HG03135 (cell line): Measurements from ENCODE around the gene DENND1A.
"Not testable (repeated sequence)": the region's sequence is repeated elsewhere in the genome, so short reads cannot be mapped to it uniquely, and the experiment has no call there.

Experiments used
- ATAC-seq: cut with Tn5 transposase; IDR thresholded peaks from one replicate; pipeline ENCODE4 v1.9.1; 2021; ENCODE audit warnings: mild to moderate bottlenecking, moderate library complexity; ENCODE audit not compliant: unreplicated experiment

DENND1A gene

DNA sequence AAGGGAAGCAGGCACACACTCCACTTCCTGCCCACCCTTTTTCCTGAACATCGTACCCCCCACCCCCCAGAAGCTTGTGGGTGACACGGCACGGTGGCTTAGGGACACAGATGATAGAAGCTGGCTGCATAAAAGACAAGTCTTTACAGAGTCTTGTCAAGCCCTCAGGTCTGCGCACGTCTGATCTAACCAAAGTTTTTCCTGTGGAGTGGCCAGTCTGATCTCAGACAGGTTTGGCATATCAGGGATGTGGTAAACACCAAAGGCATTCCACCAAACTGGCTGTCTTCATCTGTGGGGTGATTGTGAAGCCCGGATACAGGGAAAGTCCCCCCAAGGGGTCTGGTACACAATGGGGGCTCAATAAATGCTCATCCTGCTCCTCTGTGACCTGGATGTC, 523.9 kb downstream of the DENND1A start:
- no peak for ATAC-seq

DNA sequence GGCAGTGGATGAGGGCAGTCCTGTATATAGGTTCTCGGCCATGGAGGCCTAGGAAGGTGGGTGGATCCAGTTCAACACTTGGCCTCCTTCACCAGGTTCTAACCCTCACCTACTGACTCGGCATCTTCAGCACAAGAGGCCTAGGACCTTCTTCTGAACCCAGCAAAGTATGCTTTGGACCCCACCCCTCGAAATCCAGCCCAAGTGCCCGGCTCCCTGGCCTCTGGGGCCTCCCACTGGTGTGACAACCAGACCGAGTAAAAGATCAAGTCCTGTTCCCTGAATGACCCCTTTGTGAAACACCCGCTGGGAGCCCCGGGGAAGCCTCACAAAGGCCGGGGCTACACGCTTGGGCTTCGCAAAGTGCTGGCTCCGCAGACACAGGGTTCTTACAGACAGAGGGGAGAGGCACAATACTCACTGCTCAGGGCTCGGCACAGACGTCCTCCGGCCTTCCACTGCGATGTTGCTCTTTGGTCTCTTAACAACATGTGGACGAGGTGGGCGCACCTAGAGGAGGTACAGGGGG, 526.9 kb downstream of the DENND1A start:
- ATAC-seq, result no peak

DNA sequence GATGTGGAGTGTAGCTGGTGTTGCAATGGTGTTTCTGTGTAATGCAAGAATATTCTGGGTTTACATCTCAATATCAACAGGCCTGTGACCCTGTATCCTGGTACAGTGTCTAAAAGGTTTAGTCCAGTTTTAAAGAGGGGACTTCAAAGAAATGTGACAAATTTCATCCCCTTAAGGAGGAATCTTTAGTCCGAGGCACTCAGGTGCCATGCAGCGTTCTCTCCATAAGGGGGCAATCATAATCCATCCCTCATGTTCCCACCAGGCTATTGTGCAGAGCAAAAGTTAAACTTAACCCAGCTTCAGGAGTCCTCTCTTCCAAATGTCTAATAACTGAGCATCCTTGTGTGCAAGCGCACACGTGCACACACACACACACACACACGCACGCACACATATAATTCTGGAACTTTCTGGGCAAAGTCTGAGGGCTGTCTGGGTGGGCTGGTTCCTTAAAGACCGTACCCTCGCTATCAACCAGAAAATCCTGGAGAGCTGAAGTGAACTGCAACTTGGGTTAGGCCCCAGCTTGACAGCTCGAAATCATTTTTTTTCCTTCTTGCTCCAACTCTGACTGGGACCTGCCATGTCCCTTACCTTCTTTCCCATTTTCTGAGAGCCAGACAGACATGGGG, 527.9 kb downstream of the DENND1A start:
- no peak for ATAC-seq

DNA sequence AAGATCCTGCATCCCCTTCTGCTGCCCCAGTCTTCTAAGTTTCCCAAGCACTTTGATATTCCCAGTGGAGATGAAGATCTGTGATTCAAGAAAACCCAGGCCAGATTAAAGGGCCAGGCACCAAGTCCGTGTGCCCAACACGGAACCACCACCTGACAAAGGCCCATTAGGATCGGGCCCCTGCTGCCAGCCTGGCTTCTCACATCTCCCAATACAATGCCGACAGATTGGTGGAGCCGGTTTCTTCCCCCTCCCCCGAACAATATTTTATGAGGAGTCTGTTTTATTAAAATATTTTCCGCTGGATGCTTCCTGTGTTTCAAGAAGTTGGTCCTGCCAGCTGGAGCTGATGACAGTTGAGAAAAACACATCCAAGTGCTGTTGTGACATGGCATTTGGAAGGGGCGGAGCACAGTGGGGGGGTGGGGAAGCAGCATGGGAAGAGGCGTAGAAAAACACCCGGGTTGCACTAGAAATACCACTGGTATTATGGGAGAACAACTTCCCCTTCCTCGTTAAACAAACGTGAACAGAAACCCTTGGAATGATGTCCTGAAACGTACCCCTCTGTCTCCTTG, 528.9 kb downstream of the DENND1A start:
- no peak for ATAC-seq

DNA sequence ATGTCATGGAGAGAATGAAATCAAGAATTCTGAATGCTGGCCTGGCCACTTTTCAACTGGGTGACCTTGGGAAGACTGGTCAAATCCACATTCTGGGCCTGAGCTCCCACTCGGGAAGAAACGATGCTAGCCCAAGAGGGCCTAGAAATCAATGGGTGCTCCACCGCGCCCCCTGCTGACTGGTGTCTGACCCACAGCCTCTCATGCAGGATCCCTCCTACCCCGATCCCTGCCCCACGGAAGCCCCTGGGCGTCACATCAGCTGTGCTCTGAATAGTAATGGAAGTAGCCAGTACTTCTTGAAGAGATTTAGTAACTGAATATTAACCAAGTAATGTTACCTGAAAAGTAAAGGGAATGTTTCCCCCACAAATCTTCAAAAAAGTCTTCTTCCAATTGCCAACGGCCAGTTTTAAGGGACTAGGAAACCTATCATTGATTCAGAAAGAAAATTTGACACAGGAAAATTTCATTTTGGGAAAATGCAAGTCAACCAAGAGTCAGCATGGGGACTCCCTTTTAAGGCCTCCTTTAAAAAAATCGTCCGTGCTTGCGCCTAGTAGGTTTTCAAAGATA, 530.0 kb downstream of the DENND1A start:
- ATAC-seq, result no peak

DNA sequence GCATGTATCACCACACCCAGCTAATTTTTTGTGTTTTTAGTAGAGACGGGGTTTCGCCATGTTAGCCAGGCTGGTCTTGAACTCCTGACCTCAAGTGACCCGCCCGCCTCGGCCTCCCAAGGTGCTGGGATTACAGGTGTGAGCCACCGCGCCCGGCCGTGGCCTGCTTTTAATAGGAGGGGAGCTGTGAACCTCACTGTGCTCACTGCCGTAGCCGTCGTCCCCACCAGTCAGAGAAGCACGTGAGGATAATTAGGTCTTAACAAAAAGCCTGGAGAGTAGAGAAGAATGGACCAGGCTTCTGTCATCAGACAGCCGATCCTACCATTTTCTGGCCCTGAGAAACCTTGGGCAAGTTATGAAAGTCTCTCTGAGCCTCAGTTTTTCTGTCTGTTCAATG, 531.0 kb downstream of the DENND1A start:
- not testable (repeated sequence) for ATAC-seq

DNA sequence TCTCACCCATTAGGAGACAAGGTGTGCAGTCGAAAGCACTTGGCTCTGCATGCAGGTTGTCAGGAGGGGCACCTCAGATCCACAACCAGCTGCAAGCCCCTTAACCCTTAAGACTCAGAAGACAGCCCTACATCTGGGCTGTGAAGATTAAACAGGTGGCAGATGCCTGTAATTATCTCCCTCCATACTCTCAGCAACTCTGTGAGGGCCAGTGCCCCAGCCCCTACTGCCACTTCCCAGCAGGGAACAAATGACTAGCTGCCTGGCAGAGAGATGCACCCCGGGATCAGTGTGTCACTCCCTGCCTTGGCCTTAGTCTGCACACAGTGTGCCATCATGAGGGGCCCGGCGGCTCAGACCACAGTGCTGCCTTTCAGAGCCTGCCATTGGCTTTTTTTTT, 532.0 kb downstream of the DENND1A start:
- no peak for ATAC-seq

DNA sequence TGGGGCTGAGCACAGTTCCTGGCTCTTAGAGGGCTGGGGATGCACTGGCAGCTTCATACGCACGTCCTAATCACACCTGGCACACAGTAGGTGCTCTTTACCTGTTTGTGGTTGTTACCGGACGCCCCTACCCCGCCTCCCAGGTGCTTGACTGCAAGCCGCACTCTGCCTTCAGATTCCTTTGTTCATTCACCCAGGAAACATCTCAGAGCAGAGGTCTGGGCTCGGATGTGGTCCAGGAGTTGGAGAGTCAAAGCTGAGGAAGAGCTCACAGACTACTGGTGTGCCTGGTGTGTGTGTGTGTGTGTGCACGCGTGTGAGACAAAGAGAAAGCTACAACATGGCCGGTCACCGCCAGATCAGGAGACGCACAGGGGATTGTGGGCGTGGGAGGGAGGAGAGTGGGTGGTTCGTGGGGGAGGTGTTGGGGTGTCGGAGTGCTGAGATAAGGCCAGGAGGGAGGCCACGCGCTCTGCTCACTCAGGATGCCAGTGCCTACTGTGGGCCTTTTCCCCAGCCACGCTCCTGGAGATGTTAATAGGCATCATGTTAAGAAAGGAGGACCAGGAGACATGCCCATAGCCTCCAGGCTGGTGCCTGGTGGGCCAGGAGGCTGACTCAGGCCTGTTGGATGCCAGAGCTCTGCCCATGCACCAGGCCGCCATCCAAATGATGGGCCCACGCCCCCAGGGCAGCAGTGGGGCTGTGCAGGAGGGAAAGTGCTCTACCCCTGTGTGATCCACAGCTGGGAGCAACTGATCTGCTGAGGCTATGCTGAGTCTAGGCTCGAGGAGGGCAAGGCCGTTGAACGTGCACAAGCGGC, 534.0 kb downstream of the DENND1A start:
- ATAC-seq, result no peak

DNA sequence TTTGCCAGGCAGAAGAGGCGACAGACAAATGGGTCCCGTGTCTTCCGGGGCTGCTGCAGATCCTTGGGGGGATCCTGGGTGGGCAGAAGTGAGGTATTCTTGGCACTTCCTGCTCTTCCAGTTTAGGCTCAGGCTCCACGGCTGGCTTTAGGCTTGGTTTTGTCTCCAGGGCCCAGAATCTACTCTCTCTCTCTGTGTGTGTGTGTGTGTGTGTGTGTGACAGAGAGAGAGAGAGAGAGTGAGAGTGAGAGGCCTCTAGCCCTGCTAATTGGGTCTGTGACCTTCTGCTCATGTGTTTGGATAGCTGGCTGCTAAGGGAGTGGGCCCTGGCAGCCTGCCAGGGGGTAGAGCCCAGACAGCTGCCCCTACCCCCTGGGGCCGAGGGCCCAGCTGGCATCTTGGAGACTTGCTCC, 534.6 kb downstream of the DENND1A start:
- no peak for ATAC-seq

DNA sequence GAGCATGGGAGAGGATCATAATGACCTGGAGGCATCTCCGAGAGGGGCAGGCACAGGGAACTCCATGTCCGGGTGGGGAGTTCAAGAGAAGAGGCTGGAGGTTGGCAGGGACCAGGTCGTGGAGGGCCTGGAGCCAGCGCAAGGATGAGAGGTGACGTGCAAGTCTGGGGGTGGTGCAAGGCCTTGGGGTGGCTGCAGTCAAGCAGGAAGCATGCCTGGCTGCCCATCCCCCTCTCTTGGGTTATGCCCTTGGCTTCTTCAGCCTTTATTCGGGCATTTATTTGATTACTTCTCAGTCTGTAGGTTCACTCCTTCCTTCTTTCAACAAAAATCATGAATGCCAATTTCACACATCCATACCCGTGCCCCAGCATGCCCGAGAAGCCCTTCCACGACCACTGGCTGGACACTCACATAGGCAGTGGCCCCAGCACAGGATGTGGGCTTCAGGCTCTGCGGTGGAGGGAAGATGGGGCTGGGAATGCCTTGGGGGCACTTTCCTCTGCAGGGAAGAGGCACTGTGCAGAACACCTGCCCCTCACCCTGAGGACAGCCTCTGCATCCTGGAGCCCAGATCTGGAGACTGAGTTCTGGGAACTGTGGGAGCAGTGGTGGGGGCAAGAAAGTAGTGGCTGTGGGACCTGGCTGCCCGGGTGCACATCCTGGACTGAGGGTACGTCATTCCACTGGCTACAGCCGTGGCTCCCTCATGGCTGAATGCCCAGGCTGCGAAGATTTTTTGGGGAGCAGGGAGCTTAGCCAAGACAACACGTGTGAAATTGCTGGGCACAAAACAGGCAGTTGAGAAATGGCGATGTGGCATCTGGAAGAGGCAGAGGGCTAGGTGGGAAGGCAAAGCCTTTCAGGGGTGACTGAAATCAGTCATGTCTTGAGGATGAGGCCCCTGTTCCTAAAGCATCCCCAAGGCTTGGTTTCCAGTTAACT, 535.4 kb downstream of the DENND1A start:
- no peak for ATAC-seq

DNA sequence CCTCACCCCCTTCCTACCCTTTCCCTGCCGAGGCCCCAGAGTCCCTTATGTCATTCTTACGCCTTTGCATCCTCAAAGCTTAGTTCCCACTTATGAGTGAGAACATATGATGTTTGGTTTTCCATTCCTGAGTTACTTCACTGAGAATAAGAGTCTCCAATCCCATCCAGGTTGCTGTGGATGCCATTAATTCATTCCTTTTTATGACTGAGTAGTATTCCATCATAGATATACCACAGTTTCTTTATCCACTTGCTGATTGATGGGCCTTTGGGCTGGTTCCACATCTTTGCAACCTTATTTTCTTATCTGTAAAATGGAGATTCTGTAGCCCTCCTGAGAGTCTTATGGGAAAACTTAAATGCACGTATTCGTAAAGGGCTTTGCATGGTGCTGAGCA, 537.1 kb downstream of the DENND1A start:
- no peak for ATAC-seq

DNA sequence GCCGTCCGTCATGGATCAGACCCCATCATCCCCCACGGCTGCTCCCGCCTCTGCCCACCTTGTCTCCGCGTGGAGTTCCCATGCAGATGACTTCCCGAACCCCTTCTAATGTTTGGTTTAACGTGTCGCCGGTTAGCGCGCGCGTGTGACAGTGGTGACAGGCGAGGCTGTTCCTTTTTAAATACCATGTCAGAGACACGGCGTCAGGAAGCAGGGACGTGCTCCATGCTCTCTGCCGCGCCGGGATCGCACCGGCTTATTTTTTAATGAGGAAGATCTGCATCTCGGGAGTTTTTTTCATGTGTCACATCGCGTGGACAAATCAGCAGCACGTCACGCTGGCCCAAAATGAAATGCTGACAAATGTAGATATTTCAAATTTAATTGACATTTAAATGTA, 538.0 kb downstream of the DENND1A start:
- ATAC-seq, result no peak

DNA sequence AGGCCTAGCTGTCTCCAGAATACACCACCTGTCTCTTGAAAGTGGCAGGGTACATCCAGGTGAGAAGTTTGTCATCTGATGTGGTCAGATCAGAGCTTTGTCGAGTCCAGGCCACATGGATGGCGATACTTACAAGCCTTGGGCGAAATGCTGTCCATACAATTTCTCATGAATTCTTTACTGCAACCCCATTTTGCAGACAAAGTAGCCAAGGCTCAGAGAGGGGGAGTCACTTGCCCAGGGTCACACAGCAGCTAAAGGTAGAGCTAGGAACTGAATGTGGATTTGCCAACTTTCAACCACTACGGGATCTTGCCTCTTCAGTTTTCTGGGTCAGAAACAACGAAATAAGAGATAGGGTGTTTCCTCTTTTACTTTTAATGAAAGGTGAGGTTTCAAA, 538.7 kb downstream of the DENND1A start:
- no peak for ATAC-seq

DNA sequence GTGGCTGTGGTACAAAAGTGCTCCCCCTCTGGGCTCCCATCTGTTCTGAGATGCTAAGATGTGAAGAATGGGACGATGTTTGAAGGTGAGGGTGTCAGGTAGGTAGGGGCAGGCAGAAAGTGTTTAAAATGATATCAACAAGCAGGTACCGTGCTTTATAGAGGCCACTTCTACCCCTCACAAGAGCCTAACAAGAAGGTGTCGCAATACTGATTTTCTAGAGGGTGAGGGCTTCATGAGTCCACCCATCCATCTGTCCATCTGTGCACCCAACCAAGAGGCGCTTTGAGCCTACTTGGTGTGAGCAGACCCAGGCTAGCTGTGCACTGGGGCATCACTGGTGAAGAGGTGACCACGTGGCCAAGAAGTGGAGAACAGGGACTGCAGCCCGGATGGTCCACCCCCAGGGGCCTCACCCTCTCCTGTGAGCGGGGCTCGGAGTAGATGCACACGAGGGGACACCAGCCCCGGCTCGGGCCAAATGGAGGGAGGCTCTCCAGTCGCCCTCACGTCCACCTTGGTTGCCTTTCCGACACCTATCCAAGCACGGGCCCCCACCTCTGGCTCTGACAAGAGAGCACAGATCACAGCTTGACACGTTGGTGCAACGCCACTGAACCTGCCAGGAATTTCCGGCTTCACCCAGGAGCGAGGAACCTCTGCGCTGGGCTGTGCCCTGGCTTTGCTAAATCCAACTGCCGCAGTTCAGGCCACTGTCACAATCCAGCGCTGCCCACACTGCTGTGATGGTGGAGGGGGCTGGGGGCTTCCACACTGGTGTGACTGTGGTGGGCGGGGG, 539.4 kb downstream of the DENND1A start:
- ATAC-seq, result no peak

DNA sequence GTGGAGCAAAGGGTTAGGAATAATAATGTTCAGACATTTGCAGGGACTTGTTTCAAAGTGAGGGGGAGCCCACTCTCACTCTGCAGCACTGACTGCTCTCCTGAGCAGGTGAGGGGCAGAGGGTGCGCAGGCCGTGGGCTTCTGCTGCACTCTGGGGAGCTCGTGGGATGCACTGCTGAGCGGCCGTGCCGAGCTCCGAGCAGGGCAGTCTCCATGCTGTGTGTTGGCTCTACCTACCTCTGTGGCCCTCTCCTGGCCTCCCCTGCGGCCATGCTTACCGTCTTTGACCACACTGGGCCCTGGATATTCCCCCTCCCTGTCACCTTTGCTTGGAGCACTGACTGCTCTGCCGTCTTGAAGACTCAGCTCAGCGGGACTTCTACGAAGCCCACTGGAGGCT, 540.2 kb downstream of the DENND1A start:
- ATAC-seq, result no peak

DNA sequence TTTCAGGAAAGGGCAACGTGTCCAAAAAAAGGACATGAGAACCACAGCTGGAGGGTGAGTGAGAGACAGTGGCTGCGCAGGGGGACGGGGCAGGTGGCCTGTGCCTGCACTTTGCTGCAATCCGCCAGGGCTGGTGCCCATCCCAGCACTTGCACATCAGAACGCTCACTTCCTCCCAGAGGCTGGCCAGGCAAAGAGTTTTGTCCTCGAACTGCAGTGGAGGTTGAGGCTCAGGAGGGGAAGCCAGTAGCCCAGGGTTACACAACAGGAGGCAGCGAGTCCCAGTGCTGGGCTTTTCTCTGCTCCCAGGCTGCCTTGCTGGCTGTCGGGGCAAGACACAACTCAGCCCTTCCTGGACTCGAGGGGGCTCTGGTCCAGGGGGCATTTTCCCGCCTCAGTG, 540.9 kb downstream of the DENND1A start:
- no peak for ATAC-seq

DNA sequence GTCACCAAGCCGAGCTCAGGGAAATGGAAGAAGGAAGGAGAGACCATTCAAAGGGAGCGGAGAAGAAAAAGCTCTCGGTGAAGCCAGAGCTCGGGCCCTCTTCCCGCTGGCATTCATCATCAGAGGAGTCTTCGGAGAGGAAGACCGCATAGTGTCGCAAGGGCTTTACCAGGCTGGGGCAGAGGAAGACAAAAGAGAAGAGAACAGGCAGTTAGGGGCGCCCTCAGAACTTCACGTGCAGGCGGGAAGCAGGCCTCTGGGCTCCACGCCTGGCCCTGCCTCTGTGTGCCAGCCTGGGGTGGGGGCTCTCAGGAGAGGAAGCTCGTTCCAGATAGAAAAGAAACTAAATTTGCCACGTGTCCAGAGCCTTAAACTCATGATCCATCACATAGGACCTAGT, 542.2 kb downstream of the DENND1A start:
- no peak for ATAC-seq

DNA sequence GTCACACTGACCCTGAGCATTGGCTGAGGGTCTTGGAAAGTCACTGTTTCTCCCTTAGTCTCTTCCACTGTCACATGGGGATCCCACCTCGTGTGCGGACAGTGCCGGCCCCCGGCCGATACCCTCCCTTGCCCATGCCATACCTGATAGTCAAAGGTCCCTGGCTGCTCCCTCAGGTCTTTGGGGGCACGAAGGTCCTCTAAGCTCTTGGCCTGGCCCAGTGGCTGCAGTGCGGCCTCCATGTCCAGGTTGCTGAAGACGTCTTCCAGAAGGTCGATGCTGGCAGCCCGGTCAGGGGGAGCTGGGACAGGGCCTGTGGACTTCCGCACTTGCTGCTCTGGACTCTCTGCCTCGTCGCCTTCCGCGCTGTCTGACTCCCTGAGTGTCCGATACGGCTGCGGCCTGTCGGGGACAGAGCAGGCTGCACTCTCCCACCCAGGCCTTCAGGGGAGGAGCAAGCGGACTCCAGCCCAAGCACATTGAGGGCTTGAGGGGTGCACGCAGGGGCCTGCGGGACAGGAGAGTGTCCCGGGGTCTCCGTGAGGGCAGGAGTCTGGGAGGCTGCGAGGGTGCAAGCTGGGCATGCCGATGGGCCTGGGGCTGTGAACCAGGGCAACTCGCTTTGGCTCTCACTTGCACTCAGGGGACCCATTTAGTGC, 546.3 kb downstream of the DENND1A start:
- no peak for ATAC-seq
